ENCODE data around the gene QSOX2. TPM values are rescaled to one million over a fixed set of nuclear protein-coding genes. Genes with fewer than 3 reads are reported as not detected.

Gene QSOX2
- total and polyA plus RNA-seq, 12 donors: 4.6 to 9.1 (median 7.7) TPM

DNA sequence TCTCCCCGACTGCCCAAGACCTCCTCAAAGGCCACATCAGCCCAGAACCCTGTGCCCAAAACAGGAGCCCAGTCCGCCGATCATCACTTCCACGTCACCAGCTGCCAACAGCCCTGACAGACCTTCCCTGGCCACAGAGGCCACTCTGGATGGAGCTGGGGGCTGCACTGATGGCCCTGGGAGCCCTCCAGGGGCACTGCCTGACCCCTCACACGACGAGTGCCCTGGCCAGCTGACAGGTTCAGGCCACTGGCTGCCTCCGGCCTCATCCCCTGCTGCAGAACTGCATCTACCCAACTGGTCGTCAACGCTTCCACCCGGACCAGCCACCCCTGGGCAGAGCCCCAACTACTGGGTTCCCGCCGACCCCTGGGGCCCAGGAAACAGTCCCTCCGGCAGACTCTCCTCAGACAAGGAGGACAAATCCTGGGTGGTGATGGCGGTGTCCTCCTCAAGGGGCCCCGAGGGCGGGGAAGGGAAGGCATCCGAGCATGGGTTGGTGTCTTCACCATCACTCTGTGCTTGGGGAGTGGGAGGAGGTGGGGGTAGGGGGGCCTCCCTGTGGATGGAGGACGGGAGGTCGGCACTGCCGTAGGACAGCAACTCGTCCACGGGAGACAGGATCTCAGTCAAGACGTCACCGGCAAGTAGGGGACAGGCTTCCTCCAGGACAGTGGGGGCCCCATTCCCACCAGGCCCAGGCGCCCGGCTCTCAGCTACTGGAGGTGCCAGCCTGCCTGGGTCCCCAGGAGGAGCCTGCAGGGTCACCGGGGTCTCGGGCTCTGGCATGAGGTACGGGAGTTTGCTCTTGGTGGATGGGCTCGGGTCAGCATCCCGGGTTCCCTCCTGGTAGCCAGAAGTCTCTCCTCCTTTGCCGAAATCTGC, 7.9 kb upstream of the QSOX2 start:
- no peaks in the 10 kb centered on the region for H3K9me3 ChIP-seq
- TF ChIP-seq, protein P1, sequence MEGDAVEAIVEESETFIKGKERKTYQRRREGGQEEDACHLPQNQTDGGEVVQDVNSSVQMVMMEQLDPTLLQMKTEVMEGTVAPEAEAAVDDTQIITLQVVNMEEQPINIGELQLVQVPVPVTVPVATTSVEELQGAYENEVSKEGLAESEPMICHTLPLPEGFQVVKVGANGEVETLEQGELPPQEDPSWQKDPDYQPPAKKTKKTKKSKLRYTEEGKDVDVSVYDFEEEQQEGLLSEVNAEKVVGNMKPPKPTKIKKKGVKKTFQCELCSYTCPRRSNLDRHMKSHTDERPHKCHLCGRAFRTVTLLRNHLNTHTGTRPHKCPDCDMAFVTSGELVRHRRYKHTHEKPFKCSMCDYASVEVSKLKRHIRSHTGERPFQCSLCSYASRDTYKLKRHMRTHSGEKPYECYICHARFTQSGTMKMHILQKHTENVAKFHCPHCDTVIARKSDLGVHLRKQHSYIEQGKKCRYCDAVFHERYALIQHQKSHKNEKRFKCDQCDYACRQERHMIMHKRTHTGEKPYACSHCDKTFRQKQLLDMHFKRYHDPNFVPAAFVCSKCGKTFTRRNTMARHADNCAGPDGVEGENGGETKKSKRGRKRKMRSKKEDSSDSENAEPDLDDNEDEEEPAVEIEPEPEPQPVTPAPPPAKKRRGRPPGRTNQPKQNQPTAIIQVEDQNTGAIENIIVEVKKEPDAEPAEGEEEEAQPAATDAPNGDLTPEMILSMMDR (IDR thresholded peaks at IDR 0.05): no peak
- WGBS, 2 donors: 79 to 82% methylated on average over 32 of the region's 32 CpGs
- H3K4me3 ChIP-seq: no peak overlapping the region
- peaks cover 0 to 11% (median 4%) of the 10 kb centered on the region in 9 donors for H3K4me1 ChIP-seq
- intact Hi-C loops (cut with DNase I): no loop called here
- DNase-seq (no peak), ATAC-seq (no peak)
- H3K36me3 ChIP-seq: no peaks in the 10 kb centered on the region
- peaks cover 0 to 29% (median 0%) of the 10 kb centered on the region in 7 donors for H3K27me3 ChIP-seq
- no peak overlapping the region for H3K27ac ChIP-seq

GRCh38 chr9:136252846-136253245, 7.2 kb upstream of the QSOX2 start:
- Histone ChIP-seq H3K9me3 (no peaks in the 10 kb centered on the region), H3K36me3 (no peaks in the 10 kb centered on the region), H3K4me3 (no peak overlapping the region), H3K27me3 (peaks cover 0 to 25% (median 0%) of the 10 kb centered on the region in 7 donors), H3K27ac (no peak overlapping the region), H3K4me1 (peaks cover 0 to 11% (median 4%) of the 10 kb centered on the region in 9 donors)
- 87 to 93% methylated on average over 10 of the region's 10 CpGs for WGBS, 2 donors
- intact Hi-C loops (cut with DNase I): no loop called here
- TF ChIP-seq, protein P1 (IDR thresholded peaks at IDR 0.05): no peak
- peak in 1 of 2 donors; percentile 8 for DNase-seq
- ATAC-seq: no peak

- DNase-seq: peak in 1 of 2 donors; percentile 9
- Histone ChIP-seq H3K36me3 (no peaks in the 10 kb centered on the region), H3K9me3 (no peaks in the 10 kb centered on the region), H3K27me3 (peaks cover 0 to 23% (median 0%) of the 10 kb centered on the region in 7 donors), H3K4me1 (peaks cover 0 to 11% (median 4%) of the 10 kb centered on the region in 9 donors), H3K4me3 (no peak overlapping the region), H3K27ac (no peak overlapping the region)
- no peak for ATAC-seq
- TF ChIP-seq, protein P1 (IDR thresholded peaks at IDR 0.05): no peak
- intact Hi-C loops (cut with DNase I): no loop called here
- 92 to 93% methylated on average over 22 to 29 of the region's 29 CpGs for WGBS, 2 donors
Observed at GRCh38 chr9:136252281-136252680, 6.7 kb upstream of the QSOX2 start.

GRCh38 chr9:136251264-136252115, 5.9 kb upstream of the QSOX2 start:
- Histone ChIP-seq H3K4me3 (no peak overlapping the region), H3K36me3 (no peaks in the 10 kb centered on the region), H3K27ac (no peak overlapping the region), H3K27me3 (peaks cover 0 to 20% (median 0%) of the 10 kb centered on the region in 7 donors), H3K9me3 (no peaks in the 10 kb centered on the region), H3K4me1 (peaks cover 0 to 11% (median 4%) of the 10 kb centered on the region in 9 donors)
- WGBS, 2 donors: 89 to 90% methylated on average over 37 to 50 of the region's 50 CpGs
- ATAC-seq (no peak), DNase-seq (no peak)
- TF ChIP-seq, protein P1 (IDR thresholded peaks at IDR 0.05): no peak
- intact Hi-C loops (cut with DNase I): no loop called here
